Hepatocyte (in vitro differentiated cells): Measurements from ENCODE around the gene LGALS8. TPM values are rescaled to one million over a fixed set of nuclear protein-coding genes. Genes with fewer than 3 reads are reported as not detected.

Experiments used
- DNase-seq: peaks from one replicate; pipeline ENCODE4 v3.0.0-alpha.2; 2016; ENCODE audit warnings: low spot score
- H2AFZ ChIP-seq: fragments of 200-600 bp; sonication (generic); 2 replicates; pipeline ENCODE4 v1.6.0; 2016; ENCODE audit warnings: antibody characterized with exemption, mild to moderate bottlenecking
- H3K27ac ChIP-seq: fragments of 200-600 bp; sonication (generic); 2 replicates; pipeline ENCODE4 v1.5.1; 2016; ENCODE audit warnings: mild to moderate bottlenecking
- H3K27me3 ChIP-seq: fragments of 200-600 bp; sonication (generic); 2 replicates; pipeline ENCODE4 v1.6.1; 2016
- H3K36me3 ChIP-seq: fragments of 200-600 bp; sonication (generic); replicated peaks from 2 replicates; pipeline ENCODE4 v1.5.1; 2016; ENCODE audit warnings: low read depth; ENCODE audit not compliant: insufficient read depth
- H3K4me1 ChIP-seq: fragments of 200-600 bp; sonication (generic); 2 replicates; pipeline ENCODE4 v1.5.1; 2016; ENCODE audit warnings: mild to moderate bottlenecking, moderate library complexity; ENCODE audit not compliant: insufficient read depth
- H3K4me2 ChIP-seq: fragments of 200-600 bp; sonication (generic); 2 replicates; pipeline ENCODE4 v1.6.0; 2016
- H3K4me3 ChIP-seq: fragments of 200-600 bp; sonication (generic); 2 replicates; pipeline ENCODE4 v1.5.1; 2016; ENCODE audit warnings: mild to moderate bottlenecking
- H3K79me2 ChIP-seq: fragments of 200-600 bp; sonication (generic); 2 replicates; pipeline ENCODE4 v1.6.0; 2017; ENCODE audit warnings: mild to moderate bottlenecking
- H3K9me2 ChIP-seq: fragments of 200-600 bp; sonication (generic); replicated peaks from 2 replicates; pipeline ENCODE4 v1.6.0; 2017; ENCODE audit warnings: mild to moderate bottlenecking; ENCODE audit not compliant: insufficient read depth
- H3K9me3 ChIP-seq: fragments of 200-600 bp; sonication (generic); 2 replicates; pipeline ENCODE4 v1.5.1; 2016; ENCODE audit warnings: low read depth, mild to moderate bottlenecking
- H4K20me1 ChIP-seq: fragments of 200-600 bp; sonication (generic); 2 replicates; pipeline ENCODE4 v1.6.0; 2016; ENCODE audit warnings: mild to moderate bottlenecking; ENCODE audit not compliant: insufficient read depth, poor library complexity, severe bottlenecking
- EZH2 ChIP-seq: fragments of 200-600 bp; sonication (generic); IDR thresholded peaks from 2 replicates; pipeline ENCODE4 v1.6.1; 2016; ENCODE audit warnings: antibody characterized with exemption, mild to moderate bottlenecking, borderline replicate concordance
- EZH2phosphoT487 ChIP-seq: fragments of 200-600 bp; sonication (generic); IDR thresholded peaks from one replicate; pipeline ENCODE4 v1.6.1; 2018; ENCODE audit warnings: antibody characterized with exemption, mild to moderate bottlenecking, low read depth, moderate library complexity; ENCODE audit not compliant: unreplicated experiment, severe bottlenecking
- WGBS: methylation state at CpG from one replicate; pipeline ENCODE4 v1.1.6; 2016; ENCODE audit warnings: low lambda C conversion rate; ENCODE audit errors: missing lambda C conversion rate; 5-methylcytosine and 5-hydroxymethylcytosine counted together
- polyA plus RNA-seq: library from polyadenylated mRNA; unstranded; fragments of >200 nt; fragmentation: Nextera tagmentation; extraction: Ambion mirVana; gene quantifications from 2 replicates; pipeline ENCODE4 v1.2.1, GENCODE V29; 2016
- total RNA-seq: library from RNA; depleted of rRNA; stranded (reverse); fragments of >200 nt; gene quantifications from 2 replicates; pipeline ENCODE4 v1.2.3, GENCODE V29; 2014
- TF ChIP-seq, protein P1 (sequence below): fragments of 200-600 bp; sonication (generic); IDR thresholded peaks from 2 replicates; pipeline ENCODE4 v1.5.1; 2016; ENCODE audit warnings: antibody characterized with exemption, mild to moderate bottlenecking; ENCODE audit not compliant: poor library complexity

The LGALS8 gene
- total and polyA plus RNA-seq, 2 experiments from 2014 or later: 33.5 to 46.6 TPM

DNA sequence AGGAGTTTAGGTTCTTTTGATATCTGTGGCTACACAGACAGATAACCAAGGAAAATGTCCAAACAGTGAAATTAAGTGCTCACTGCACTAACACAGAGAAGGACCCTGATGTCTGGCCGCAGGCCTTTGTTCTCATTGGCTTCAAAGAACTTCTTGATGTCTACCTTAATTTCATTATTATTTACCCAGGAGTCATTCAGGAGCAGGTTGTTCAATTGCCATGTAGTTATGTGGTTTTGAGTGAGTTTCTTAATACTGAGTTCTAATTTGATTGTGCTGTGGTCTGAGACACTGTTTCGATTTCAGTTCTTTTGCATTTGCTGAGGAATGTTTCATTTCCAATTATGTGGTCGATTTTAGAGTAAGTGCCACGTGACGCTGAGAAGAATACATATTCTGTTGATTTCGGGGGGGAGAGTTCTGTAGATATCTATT lies 15.2 kb upstream of the LGALS8 start:
- no peaks in the 10 kb centered on the region for H3K9me2 ChIP-seq
- H3K36me3 ChIP-seq: no peaks in the 10 kb centered on the region
- no peak overlapping the region for H3K4me3 ChIP-seq
- no peaks in the 10 kb centered on the region for H3K9me3 ChIP-seq
- H3K27me3 ChIP-seq: no peaks in the 10 kb centered on the region
- no peak for DNase-seq
- no peaks in the 10 kb centered on the region for H4K20me1 ChIP-seq
- no peak overlapping the region for H2AFZ ChIP-seq
- H3K27ac ChIP-seq: no peak overlapping the region
- 92% methylated on average over 6 of the region's 6 CpGs for WGBS
- H3K4me2 ChIP-seq: no peak overlapping the region
- no peak for TF ChIP-seq EZH2
- TF ChIP-seq, protein P1, sequence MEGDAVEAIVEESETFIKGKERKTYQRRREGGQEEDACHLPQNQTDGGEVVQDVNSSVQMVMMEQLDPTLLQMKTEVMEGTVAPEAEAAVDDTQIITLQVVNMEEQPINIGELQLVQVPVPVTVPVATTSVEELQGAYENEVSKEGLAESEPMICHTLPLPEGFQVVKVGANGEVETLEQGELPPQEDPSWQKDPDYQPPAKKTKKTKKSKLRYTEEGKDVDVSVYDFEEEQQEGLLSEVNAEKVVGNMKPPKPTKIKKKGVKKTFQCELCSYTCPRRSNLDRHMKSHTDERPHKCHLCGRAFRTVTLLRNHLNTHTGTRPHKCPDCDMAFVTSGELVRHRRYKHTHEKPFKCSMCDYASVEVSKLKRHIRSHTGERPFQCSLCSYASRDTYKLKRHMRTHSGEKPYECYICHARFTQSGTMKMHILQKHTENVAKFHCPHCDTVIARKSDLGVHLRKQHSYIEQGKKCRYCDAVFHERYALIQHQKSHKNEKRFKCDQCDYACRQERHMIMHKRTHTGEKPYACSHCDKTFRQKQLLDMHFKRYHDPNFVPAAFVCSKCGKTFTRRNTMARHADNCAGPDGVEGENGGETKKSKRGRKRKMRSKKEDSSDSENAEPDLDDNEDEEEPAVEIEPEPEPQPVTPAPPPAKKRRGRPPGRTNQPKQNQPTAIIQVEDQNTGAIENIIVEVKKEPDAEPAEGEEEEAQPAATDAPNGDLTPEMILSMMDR: no peak
- TF ChIP-seq EZH2phosphoT487: no peak
- H3K79me2 ChIP-seq: no peaks in the 10 kb centered on the region
- H3K4me1 ChIP-seq: peaks cover 6% of the 10 kb centered on the region

DNA sequence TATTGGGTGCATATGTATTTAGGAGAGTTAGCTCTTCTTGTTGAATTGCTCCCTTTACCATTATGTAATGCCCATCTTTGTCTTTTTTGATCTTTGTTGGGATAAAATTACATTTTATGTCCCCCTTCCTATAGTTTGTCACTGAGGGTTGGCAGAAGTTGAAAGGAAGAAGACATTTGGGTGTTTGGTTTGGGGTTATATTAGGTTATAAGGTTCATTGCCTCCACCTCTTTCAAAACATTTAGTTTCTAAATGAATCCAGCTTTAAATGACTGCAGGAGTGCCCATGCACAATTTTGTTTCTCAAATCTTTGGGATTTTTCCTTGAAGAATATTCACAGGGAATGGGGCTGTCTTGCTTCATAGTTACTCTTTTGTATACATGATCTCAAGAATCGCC lies 14.6 kb upstream of the LGALS8 start:
- Histone ChIP-seq H3K9me2 (no peaks in the 10 kb centered on the region), H3K4me1 (peaks cover 5% of the 10 kb centered on the region), H3K27me3 (no peaks in the 10 kb centered on the region), H3K9me3 (no peaks in the 10 kb centered on the region), H3K79me2 (no peaks in the 10 kb centered on the region), H3K36me3 (no peaks in the 10 kb centered on the region), H3K4me3 (no peak overlapping the region), H3K27ac (no peak overlapping the region), H3K4me2 (no peak overlapping the region), H2AFZ (no peak overlapping the region), H4K20me1 (no peaks in the 10 kb centered on the region)
- no peak for DNase-seq
- TF ChIP-seq, protein P1: no peak
- no peak for TF ChIP-seq EZH2phosphoT487
- no peak for TF ChIP-seq EZH2
- WGBS: 96% methylated on average over 1 of the region's 1 CpG

DNA sequence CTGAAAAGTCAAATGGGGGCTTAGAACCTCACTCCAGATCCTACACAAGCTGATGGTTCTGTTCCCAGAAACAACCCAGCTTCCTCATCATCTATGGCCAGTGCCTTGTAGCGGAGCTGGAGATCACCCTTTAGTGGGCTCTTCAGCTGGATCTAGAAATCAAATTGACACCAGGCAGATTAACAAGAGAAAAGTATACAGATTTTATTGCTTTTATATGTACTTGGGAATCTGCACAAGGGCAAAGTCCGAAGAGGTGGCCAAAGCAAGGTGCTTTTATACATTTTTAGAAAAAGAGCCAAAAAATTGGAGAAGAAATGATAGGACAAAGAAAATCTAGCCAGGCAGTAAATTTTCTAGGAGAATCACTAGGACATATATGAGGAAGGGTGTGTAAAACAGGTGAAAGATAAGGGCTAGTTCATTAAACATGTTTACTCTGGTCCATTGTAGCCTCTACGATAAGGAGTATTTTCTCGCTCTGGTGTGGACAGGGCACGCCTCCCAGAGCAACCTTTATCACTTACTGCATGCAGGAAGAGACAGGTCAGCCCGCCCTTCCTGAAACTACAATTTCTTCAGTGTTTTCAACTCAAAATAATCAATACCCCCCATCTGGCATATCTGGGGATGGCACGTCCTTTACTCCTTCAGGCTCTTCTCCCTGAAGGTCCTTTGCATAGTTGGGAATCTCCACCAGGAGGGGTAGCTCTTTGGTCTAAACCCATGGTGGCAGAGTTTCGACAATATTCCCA lies 14.0 kb upstream of the LGALS8 start:
- peak; percentile 29 for DNase-seq
- Histone ChIP-seq H3K4me2 (no peak overlapping the region), H3K4me1 (peaks cover 5% of the 10 kb centered on the region), H3K27ac (no peak overlapping the region), H3K36me3 (no peaks in the 10 kb centered on the region), H3K4me3 (no peak overlapping the region), H3K9me3 (no peaks in the 10 kb centered on the region), H4K20me1 (no peaks in the 10 kb centered on the region), H3K9me2 (no peaks in the 10 kb centered on the region), H3K27me3 (no peaks in the 10 kb centered on the region), H2AFZ (no peak overlapping the region), H3K79me2 (no peaks in the 10 kb centered on the region)
- 67% methylated on average over 8 of the region's 8 CpGs for WGBS
- TF ChIP-seq, protein P1: no peak
- TF ChIP-seq EZH2phosphoT487 (no peak), EZH2 (no peak)
